Memory B cell (primary cell): ENCODE results near the gene CHAF1A.

ENCODE experiments used
- ATAC-seq: fragments of 150-1000 bp; cut with Tn5 transposase; 2 replicates; pipeline ENCODE4 v1.10.0; 2021; ENCODE audit warnings: low read depth, mild to moderate bottlenecking, moderate library complexity
- DNase-seq, 2 donors: peaks; one replicate each; pipeline ENCODE4 v3.0.0; 2022; ENCODE audit warnings: low spot score in 2 of 2
- H3K27ac Mint-ChIP-seq: one replicate; pipeline ENCODE4 v1.8.0; 2022; ENCODE audit warnings: mild to moderate bottlenecking, moderate library complexity, mixed read lengths
- H3K27me3 Mint-ChIP-seq: one replicate; pipeline ENCODE4 v1.8.0; 2022; ENCODE audit warnings: mixed read lengths
- H3K36me3 Mint-ChIP-seq: one replicate; pipeline ENCODE4 v1.8.0; 2022; ENCODE audit warnings: mild to moderate bottlenecking, mixed read lengths
- H3K4me1 Mint-ChIP-seq: one replicate; pipeline ENCODE4 v1.8.0; 2022; ENCODE audit warnings: mixed read lengths
- H3K4me3 Mint-ChIP-seq: one replicate; pipeline ENCODE4 v1.8.0; 2022; ENCODE audit warnings: mild to moderate bottlenecking, moderate library complexity, mixed read lengths
- H3K9me3 Mint-ChIP-seq: one replicate; pipeline ENCODE4 v1.8.0; 2022; ENCODE audit warnings: mixed read lengths

Gene CHAF1A

DNA sequence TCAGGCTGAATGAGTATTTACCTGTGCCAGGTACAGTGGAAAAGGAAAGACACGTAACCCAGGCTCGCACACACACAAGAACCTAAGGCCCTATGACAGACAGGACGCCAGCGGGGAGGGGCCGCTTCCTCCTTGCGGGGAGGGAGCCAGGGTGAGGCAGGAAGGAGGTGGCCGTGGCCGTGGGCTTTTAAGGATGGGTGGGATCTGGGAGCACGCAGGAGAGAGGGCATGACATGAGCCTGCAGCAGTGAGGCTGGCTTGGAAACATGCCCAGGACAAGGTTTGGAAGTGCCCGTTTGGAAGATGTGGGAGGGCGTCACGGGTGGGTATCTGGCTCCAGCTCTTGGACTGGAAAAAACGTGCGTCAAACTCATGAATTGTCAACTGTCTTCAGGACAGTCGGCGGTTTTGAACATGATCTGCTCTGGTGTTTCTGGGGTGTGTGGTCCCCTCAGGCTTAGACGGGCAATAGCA lies 22.1 kb upstream of the CHAF1A start:
- H3K36me3 Mint-ChIP-seq = no peaks in the 10 kb centered on the region
- ATAC-seq = peak; percentile 49
- no peak for DNase-seq
- H3K9me3 Mint-ChIP-seq = no peaks in the 10 kb centered on the region
- peak overlapping the region; percentile 86 for H3K4me3 Mint-ChIP-seq
- peaks cover 50% of the 10 kb centered on the region for H3K4me1 Mint-ChIP-seq
- no peaks in the 10 kb centered on the region for H3K27me3 Mint-ChIP-seq
- H3K27ac Mint-ChIP-seq = peak overlapping the region; percentile 94

DNA sequence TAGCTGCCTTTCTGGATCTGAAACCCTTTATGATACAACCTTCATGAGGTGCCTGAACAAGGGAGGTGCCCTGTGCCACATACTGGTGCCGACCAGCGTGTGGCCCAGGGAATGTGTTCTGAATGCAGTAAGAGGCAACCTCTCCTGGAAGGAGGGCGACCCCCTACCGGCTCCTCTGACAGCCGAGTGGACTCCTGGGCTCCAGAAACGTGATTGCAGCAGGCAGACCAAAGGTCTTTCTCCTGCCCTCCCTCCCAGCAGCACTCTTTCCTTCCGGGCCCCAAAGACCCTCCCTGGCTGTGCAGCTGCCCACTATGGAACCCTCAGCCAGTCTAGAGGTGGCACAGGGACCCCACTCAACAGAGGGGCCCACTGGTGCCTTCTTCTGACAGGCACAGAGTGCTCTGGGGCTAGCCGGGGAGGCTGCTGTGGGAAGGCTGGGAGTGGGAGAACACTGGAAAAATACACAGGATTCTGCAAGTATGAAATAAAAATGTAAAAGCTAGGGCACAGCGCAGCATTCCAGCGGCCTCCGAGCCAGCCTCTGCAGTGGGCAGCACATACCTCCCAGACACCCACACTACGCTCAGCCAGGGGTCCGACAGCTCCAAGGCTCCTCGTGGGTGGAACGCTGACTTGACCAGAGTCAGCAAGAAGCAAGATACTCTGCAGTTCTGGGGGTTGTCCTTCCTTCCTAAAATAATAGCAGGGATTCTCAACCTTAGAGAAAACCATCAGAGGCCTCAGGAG lies 17.0 kb upstream of the CHAF1A start:
- Mint-ChIP-seq H3K4me1 (peaks cover 29% of the 10 kb centered on the region), H3K4me3 (no peak overlapping the region), H3K9me3 (no peaks in the 10 kb centered on the region), H3K36me3 (peaks cover 10% of the 10 kb centered on the region), H3K27ac (no peak overlapping the region), H3K27me3 (no peaks in the 10 kb centered on the region)
- no peak for DNase-seq
- ATAC-seq = no peak

DNA sequence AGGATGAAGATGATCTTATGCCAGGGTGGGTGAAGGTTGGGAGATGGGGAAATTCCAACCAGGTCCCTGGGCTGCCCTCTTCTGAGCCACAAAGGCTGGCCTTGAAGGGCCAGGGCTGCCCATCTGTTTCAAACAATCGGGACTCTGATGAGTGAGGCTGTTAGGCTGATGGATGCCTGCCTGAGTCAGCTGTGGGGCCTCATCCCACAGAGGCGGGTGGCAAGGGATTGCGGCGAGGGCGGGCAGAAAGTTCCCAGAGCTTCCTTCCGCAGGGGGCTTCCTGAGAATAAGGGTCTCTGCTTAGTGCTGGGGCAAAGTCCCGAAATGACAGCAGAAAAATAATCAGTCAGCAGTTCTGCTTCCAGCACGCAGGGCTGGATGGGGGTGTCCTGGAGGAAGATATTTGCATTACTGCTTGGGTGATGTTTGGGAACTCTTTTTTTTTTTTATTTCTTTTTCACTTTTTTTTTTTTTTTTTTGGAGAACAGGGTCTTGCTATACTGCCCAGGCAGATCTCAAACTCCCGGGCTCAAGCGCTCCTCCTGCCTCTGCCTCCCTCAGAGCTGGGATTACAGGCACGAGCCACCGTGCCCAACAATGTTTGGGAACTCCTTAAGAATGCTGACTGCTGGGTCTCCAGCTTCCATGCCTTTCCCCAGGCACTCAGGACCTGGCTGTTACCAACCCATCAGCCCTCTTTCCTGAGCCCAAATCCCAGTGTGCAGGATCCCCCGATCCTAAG lies 16.2 kb upstream of the CHAF1A start:
- peaks cover 10% of the 10 kb centered on the region for H3K36me3 Mint-ChIP-seq
- DNase-seq (no peak), ATAC-seq (no peak)
- H3K27me3 Mint-ChIP-seq = no peaks in the 10 kb centered on the region
- H3K4me3 Mint-ChIP-seq = no peak overlapping the region
- H3K4me1 Mint-ChIP-seq = peaks cover 26% of the 10 kb centered on the region
- no peaks in the 10 kb centered on the region for H3K9me3 Mint-ChIP-seq
- peak overlapping the region; percentile 41 for H3K27ac Mint-ChIP-seq

DNA sequence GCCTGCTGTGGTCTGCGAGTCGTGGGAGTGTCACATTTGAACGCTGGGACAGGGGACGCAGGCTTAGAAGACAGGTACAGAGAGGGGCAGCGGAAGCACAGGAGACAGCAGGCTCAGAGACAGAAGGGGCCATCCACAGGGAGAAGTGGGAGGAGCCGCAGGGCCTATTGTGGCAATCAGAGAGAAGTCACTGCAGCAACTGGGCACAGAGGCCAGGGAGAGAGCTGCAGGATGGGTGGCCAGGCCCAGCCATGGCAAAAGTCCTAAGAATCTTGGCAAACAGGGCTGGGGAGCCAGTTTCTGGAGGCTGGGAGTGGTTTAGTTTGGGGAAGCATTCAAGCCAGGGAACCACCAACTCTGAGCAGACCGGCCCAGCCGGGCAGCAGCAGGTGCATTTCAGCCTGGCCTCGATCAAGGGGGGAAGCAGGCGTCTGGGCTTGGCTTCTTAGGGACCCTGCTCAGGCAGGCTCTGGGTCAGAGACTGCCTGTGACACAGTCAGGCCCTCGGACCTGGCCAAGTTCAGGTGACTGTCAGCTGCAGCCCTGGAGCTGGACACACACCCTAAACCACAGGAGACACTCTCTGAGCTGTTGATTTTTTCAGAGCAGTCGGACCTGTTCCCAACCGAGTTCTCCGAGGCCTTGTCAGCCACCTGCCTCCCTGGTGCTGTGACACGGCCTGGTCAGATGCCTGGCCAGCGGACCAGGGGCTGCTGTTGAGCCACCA lies 13.9 kb upstream of the CHAF1A start:
- Mint-ChIP-seq H3K4me1 (peaks cover 21% of the 10 kb centered on the region), H3K36me3 (peaks cover 10% of the 10 kb centered on the region), H3K9me3 (no peaks in the 10 kb centered on the region), H3K4me3 (no peak overlapping the region), H3K27me3 (no peaks in the 10 kb centered on the region), H3K27ac (peak overlapping the region; percentile 22)
- no peak for ATAC-seq
- DNase-seq = no peak

DNA sequence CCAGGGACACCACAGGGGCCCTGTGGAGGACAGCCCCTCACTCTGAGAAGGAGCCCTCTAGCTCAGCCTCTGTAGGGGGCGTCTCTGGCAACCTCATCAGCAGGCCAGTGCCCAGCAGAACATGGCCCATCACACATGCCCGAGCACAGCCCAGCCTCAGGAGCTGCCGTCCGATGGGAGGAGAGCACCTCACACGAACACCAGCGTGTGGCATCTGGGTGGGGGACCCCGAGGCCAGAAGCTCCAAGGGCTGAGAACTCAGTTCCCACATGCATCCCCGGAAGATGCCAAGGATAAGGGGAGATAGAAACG lies 13.4 kb upstream of the CHAF1A start:
- ATAC-seq = no peak
- no peak for DNase-seq
- no peak overlapping the region for H3K4me3 Mint-ChIP-seq
- peaks cover 24% of the 10 kb centered on the region for H3K4me1 Mint-ChIP-seq
- H3K27me3 Mint-ChIP-seq = no peaks in the 10 kb centered on the region
- H3K9me3 Mint-ChIP-seq = no peaks in the 10 kb centered on the region
- H3K27ac Mint-ChIP-seq = no peak overlapping the region
- peaks cover 10% of the 10 kb centered on the region for H3K36me3 Mint-ChIP-seq

DNA sequence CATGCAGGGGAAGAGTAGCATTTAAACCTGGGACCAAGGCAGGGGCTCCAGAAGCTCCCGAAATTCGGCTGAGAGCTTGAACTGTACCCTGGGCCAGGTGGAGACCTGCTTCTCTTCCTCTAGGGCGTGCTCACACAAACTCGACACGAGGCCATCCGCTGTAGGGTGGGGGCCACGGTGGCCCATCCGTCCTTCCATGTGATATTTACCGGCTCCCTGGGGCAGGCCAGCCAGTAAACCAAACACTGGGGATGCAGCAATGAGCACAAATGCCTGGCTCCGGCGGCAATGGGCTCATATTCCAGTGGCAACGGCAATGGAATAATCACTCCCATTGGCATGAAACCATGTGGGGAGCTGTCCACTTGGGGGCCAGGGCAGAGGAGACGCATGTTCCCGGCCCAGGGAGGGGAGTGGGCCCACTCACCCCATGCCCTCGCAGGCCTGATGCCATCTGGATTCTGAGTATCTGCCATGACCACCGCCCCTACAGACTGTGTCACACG lies 12.9 kb upstream of the CHAF1A start:
- Mint-ChIP-seq H3K9me3 (no peaks in the 10 kb centered on the region), H3K27ac (no peak overlapping the region), H3K4me1 (peaks cover 29% of the 10 kb centered on the region), H3K27me3 (no peaks in the 10 kb centered on the region), H3K36me3 (peaks cover 10% of the 10 kb centered on the region), H3K4me3 (no peak overlapping the region)
- DNase-seq = no peak
- ATAC-seq = no peak

DNA sequence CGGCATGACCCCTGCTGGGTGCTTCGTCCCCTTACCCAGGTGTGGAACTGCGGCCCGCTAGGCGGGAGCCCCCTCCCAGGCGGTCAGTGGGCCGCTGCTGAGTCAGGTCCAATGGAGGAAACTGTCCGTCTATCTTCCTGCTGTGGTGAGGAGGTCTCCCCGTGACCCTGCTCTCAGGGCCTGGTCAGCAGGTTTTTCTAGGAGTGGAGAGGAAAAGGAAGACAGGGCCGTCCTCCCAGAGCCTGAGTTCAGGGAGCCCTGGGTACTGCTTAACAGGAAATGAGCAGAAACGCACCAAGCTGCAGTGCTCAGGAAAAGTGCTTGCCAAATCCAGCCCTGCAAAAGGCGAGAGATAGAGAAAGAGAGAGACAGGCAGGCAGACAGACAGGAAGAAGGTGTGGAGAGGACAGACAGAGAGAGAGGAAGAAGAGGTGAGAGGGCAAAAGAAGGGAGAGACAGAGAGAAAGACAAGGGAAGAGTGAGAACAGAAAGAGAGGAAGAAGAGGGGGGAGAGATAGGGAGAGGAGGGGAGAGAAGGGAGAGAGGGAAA lies 12.3 kb upstream of the CHAF1A start:
- Mint-ChIP-seq H3K4me3 (no peak overlapping the region), H3K27me3 (no peaks in the 10 kb centered on the region), H3K4me1 (peaks cover 33% of the 10 kb centered on the region), H3K27ac (peak overlapping the region; percentile 18), H3K36me3 (peaks cover 10% of the 10 kb centered on the region), H3K9me3 (no peaks in the 10 kb centered on the region)
- DNase-seq (no peak), ATAC-seq (no peak)

DNA sequence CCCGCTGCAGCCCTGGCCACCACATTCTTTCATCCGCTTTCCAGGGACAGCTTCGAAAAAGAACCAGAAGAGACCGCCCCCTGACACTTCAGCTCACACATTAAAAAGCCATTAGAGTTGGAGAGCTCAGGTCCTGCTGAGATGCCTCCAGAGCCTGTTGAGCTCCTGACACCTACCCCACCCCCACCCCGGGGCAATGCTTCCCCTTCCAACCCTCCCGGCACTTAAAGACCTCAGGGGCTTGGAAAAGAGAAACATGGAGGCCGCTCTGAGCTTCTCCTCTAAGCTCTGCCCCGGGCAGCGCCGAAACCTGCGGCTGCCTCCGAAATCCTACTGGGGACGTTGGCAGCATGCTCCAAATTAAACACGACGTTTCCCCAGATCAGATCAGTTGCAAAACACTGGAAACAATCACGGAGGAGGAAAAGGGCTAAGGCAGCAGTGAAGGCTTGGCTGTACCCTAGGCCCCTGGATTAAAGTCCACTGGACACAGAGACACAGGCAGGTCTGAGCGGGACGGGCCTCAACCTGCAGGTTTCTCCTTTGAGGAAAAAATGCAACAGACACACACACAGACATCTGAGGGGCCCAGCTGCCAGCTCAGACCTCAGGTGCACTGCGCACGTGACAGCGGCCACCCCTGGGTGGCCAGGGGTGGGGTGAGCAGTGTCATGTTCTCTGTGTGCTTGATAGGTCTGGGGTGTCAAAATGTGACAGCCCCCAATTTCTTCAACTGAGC lies 11.7 kb upstream of the CHAF1A start:
- DNase-seq (no peak), ATAC-seq (no peak)
- Mint-ChIP-seq H3K27me3 (no peaks in the 10 kb centered on the region), H3K9me3 (no peaks in the 10 kb centered on the region), H3K4me1 (peaks cover 35% of the 10 kb centered on the region), H3K4me3 (no peak overlapping the region), H3K36me3 (peaks cover 10% of the 10 kb centered on the region), H3K27ac (peak overlapping the region; percentile 18)

DNA sequence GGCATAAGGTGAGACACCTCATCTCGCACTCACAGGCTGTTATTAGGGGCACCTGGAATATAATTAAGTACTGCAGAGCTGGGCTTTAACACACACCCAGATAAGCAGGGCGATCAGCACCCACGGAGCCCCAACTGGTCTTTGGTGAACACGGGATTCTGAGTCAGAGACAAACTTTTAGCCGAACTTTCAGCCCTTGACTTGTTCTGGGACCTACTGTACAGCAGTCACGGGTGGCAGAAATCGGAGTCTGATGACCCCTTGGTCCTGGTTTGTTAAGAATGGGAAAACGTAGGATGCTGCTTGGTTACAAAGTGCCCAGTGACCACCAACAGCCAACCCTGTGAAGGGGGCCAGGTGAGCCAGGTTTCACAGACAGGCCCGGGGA lies 11.1 kb upstream of the CHAF1A start:
- H3K4me3 Mint-ChIP-seq = no peak overlapping the region
- peaks cover 10% of the 10 kb centered on the region for H3K36me3 Mint-ChIP-seq
- H3K9me3 Mint-ChIP-seq = no peaks in the 10 kb centered on the region
- H3K27ac Mint-ChIP-seq = no peak overlapping the region
- ATAC-seq (no peak), DNase-seq (no peak)
- H3K27me3 Mint-ChIP-seq = no peaks in the 10 kb centered on the region
- peaks cover 35% of the 10 kb centered on the region for H3K4me1 Mint-ChIP-seq

DNA sequence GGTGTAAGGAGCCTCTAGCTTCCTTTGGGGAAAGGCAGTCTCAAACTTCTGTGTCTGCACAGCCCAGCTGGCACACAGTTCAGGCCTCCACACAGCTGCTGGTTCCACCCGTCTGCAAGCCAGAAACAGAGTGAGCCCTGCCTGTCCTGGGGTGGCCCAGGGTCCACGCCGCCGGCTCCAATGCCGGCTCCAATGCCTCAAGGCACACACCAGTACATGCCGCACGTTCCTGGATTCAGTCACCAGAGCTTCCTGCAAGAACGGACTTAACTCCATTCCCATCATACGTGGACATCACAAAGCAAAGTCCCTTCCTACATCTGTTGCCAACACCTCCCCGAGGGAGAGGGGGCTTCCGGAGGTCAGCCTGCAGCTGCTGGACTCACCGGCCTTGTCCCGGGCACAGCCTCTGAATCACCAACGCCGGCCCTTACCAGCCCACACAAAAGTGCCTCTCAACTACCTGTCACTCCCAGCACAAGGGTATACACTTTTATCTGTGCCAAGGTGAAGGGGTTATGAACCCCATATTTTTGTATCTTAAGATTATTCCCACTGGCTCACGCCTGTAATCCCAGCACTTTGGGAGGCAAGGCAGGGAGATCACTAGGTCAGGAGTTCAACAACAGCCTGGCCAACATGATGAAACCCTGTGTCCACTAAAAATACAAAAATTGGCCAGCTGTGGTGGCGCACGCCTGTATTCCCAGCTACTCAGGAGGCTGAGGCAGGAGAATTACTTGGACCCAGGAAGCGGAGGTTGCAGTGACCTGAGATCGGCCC lies 10.5 kb upstream of the CHAF1A start:
- H3K27me3 Mint-ChIP-seq = no peaks in the 10 kb centered on the region
- H3K36me3 Mint-ChIP-seq = peaks cover 10% of the 10 kb centered on the region
- no peak overlapping the region for H3K27ac Mint-ChIP-seq
- DNase-seq (no peak), ATAC-seq (no peak)
- H3K9me3 Mint-ChIP-seq = no peaks in the 10 kb centered on the region
- H3K4me1 Mint-ChIP-seq = peaks cover 38% of the 10 kb centered on the region
- H3K4me3 Mint-ChIP-seq = no peak overlapping the region

DNA sequence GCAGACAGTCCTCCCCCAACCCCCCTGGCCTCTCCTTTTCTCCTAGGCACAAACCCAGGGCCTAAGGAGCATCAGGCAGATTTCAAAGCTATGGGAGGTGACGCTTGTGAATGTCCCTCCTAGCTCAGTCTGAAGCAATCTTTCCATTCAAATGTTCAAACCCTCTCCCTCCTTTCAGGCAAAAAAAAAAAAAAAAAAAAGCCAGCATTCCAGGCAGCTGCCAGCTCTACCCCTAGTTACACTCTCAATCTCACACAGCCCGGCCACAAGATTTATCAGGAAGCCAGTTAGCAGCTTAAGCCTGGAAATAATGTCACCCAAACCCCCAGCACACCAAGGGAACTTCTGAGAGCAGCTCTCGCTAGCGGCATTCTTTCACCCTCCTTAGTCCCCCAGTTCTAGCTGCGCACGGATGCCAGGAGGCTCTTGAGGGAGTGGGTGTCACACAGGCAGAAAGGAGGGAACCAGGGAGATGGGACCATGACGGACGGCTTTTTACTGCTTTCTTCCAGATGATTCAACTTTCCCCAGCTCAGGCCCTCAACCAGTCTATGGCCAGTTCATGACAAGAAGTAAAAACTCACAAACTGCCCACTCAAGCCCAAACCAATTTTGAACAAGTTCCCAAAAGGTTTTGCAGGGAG lies 8.4 kb upstream of the CHAF1A start:
- no peaks in the 10 kb centered on the region for H3K9me3 Mint-ChIP-seq
- ATAC-seq = no peak
- DNase-seq = no peak
- H3K27me3 Mint-ChIP-seq = no peaks in the 10 kb centered on the region
- no peak overlapping the region for H3K4me3 Mint-ChIP-seq
- peaks cover 8% of the 10 kb centered on the region for H3K36me3 Mint-ChIP-seq
- H3K4me1 Mint-ChIP-seq = peaks cover 41% of the 10 kb centered on the region
- peak overlapping the region; percentile 14 for H3K27ac Mint-ChIP-seq

DNA sequence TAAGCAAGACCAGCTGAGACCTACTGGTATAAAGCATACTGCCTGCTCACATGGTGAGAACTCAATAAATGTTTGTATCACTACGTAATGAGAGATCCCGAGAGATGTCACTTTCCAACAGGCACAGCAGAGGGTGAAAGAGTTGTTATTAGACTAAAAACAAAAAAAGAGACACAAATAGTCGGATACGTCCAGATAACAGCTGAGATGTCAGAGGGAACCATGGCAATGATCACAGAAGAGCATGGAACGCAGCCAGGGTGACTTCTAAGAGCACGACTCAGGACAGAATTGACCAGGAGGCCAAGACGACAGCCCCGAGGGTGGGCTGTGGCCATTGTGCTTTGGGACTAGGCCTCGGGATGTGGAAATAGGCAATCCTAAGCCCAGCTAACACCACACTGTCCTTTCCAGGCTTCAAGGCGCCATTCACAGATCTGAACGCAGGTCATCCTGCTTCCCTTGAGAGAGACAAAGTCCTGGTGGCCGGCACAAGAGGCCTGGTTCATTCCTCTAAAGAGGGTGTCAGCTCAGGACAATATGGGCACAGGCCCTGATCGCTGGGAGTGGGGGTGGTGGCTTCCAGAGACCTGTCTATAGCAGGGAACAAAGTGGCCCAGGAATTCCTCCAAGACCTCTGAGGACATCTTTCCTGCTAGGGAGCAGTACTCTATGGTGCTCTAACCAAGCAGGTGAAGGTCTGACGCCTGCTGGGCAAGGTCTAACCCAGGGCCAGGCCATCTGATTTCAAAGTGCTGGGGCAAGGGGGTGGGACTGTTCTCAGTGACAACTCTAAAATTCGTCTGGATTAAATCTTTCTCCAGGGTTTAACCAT lies 5.3 kb upstream of the CHAF1A start:
- no peak for ATAC-seq
- H3K27ac Mint-ChIP-seq = no peak overlapping the region
- no peak overlapping the region for H3K4me3 Mint-ChIP-seq
- no peaks in the 10 kb centered on the region for H3K27me3 Mint-ChIP-seq
- H3K4me1 Mint-ChIP-seq = peaks cover 48% of the 10 kb centered on the region
- H3K9me3 Mint-ChIP-seq = no peaks in the 10 kb centered on the region
- no peak for DNase-seq
- peaks cover 3% of the 10 kb centered on the region for H3K36me3 Mint-ChIP-seq
